ENCODE measurements around the gene PRKD3.

DNA sequence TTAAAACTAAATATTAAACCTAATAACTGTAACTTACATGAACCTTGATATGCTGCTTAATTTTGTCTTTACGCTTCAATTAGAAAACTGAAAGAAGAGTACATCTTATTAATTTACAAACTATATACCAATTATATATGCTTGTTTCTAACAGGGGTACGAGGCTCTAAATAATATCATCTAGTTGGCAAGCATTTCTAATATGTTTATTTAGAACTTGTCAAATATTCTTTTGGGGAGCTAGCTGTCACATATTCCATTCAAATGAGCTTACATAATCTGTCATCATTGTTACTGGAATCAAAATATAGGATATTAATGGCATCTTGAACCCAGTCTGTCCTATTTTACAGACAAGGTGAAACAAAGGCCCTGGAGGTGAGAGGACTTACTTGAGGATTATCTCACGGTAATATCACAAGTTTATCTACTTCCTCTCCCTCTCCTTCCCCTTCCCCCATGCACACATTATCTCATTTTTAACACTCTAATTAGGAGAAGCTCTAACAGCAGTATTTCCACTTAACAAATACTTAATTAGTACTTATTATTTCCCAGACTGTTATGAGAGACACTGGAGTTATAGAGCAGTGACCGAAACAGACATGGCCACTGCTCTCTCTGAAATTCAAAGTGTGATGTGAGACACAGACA, 3.5 kb downstream of the PRKD3 start:
- no peak for TF ChIP-seq MCM2 (IDR thresholded peaks at IDR 0.05; ENCODE audit: low read depth)
- TF ChIP-seq CBFA2T3 (IDR thresholded peaks at IDR 0.05): no peak
- TF ChIP-seq, protein P1, sequence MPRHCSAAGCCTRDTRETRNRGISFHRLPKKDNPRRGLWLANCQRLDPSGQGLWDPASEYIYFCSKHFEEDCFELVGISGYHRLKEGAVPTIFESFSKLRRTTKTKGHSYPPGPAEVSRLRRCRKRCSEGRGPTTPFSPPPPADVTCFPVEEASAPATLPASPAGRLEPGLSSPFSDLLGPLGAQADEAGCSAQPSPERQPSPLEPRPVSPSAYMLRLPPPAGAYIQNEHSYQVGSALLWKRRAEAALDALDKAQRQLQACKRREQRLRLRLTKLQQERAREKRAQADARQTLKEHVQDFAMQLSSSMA (CRISPR knock-in tag; IDR thresholded peaks at IDR 0.05): no peak
- no peak for TF ChIP-seq DDX20 (tag; IDR thresholded peaks at IDR 0.05; ENCODE audit: low read depth)
- TF ChIP-seq MEF2D (tag; conservative IDR thresholded peaks at IDR 0.05; ENCODE audit: low read depth): no peak
- TF ChIP-seq, protein P2, sequence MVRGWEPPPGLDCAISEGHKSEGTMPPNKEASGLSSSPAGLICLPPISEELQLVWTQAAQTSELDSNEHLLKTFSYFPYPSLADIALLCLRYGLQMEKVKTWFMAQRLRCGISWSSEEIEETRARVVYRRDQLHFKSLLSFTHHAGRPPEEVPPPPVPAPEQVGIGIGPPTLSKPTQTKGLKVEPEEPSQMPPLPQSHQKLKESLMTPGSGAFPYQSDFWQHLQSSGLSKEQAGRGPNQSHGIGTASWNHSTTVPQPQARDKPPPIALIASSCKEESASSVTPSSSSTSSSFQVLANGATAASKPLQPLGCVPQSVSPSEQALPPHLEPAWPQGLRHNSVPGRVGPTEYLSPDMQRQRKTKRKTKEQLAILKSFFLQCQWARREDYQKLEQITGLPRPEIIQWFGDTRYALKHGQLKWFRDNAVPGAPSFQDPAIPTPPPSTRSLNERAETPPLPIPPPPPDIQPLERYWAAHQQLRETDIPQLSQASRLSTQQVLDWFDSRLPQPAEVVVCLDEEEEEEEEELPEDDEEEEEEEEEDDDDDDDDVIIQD (CRISPR knock-in tag; IDR thresholded peaks at IDR 0.05): no peak
- no peak for TF ChIP-seq SAFB2 (IDR thresholded peaks at IDR 0.05; ENCODE audit: borderline replicate concordance, low read depth, low read length, severe bottlenecking)
- no peak for TF ChIP-seq ESRRA (IDR thresholded peaks at IDR 0.05; ENCODE audit: borderline replicate concordance, low read depth)
- TF ChIP-seq POLR2AphosphoS5 (IDR thresholded peaks at IDR 0.05; ENCODE audit: control insufficient read depth, insufficient read depth, low read depth, low read length): no peak
